Fibroblast of pulmonary artery (primary cell): ENCODE measurements around the gene UVRAG.

Experiments used
- DNase-seq: peaks from one replicate; pipeline ENCODE4 v3.0.0-alpha.2; 2010; ENCODE audit warnings: low read depth
- H3K4me3 ChIP-seq: replicated peaks from 2 replicates; pipeline ENCODE4 v1.5.1; 2011; ENCODE audit warnings: low read depth, mild to moderate bottlenecking, control low read depth, low read length, moderate library complexity
- CTCF ChIP-seq: IDR thresholded peaks from 2 replicates; pipeline ENCODE4 v1.5.1; 2011; ENCODE audit warnings: mild to moderate bottlenecking, control low read depth, low read length, inconsistent platforms; ENCODE audit errors: missing control alignments

UVRAG gene

GRCh38 chr11:75945446-75945845, 130.4 kb downstream of the UVRAG start:
- DNase-seq: no peak
- H3K4me3 ChIP-seq: no peak overlapping the region

GRCh38 chr11:75945947-75946346, 130.9 kb downstream of the UVRAG start:
- no peak overlapping the region for H3K4me3 ChIP-seq
- no peak for TF ChIP-seq CTCF
- DNase-seq: no peak

More at GRCh38 chr11:75945446-75945845, 130.4 kb downstream of the UVRAG start:
- TF ChIP-seq CTCF: no peak

DNA sequence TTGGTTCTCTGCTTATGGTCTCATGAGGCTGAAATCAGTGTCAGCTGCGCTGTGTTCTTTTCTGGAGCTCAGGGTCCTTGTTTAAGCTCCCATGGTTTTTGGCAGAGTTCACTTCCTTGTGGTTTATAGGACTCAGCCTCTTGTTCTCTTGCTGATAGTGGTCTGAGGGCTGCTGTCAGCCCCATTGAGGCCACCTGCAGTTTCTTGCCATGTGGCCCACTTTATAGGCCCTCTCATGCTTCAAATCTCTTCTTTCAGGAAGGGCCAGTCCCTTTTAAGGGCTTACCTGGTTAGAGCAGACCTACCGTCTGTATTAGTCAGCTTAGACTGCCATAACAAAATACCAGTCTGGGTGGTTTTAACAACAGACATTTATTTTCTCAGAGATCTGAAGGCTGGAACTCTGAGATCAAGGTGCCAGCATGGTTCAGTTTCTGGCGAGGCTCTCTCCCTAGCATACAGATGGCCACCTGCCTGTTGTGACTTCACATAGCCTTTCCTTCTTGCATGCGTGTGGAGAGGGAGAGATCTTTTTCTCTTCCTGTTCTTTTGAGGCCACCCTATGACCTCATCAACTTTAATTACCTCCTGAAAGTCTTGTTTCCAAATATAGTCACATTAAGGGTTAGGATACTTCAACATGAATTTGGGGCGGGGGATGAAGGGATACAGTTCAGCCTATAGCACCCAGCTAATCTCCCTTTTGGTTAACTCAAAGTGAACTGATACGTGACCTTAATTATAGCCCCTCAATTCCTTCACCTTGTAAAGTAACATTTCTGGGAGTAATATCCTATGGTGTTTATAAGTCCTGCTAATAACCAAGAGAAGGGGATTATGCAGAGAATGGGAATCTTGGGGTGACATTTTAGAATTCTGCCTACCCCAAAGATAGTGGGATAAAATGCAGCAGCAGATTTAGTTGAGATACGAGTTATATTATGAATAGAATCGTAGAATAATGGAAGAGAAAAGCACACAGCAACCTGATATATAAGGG, 131.8 kb downstream of the UVRAG start:
- no peak for TF ChIP-seq CTCF
- H3K4me3 ChIP-seq: no peak overlapping the region
- peak; percentile 79 for DNase-seq

- DNase-seq: no peak
- H3K4me3 ChIP-seq: no peak overlapping the region
- no peak for TF ChIP-seq CTCF
Observed at GRCh38 chr11:75949023-75949672, 134.1 kb downstream of the UVRAG start.

- DNase-seq: no peak
- H3K4me3 ChIP-seq: no peak overlapping the region
- no peak for TF ChIP-seq CTCF
Observed at GRCh38 chr11:75950141-75950540, 135.1 kb downstream of the UVRAG start.

GRCh38 chr11:75954039-75954438, 139.0 kb downstream of the UVRAG start:
- no peak for TF ChIP-seq CTCF
- no peak for DNase-seq
- H3K4me3 ChIP-seq: no peak overlapping the region
